Adrenal gland (tissue), 5 donors: ENCODE results near the gene NCOA6.

Experiments
- CTCF ChIP-seq, 6 experiments: fragments of 450-650 bp in 4 of 6; fragments of 200-600 bp in 2 of 6; sonication (generic) in 1 of 6; IDR thresholded peaks; 1 replicate in 5 of 6; 2 replicates in 1 of 6; pipeline versions ENCODE4 v1.5.1 to v1.8.0; 2016 to 2021; ENCODE audit warnings: antibody characterized with exemption in 6 of 6, mild to moderate bottlenecking in 2 of 6, moderate library complexity in 1 of 6
- POLR2A ChIP-seq, 2 donors: fragments of 450-650 bp; IDR thresholded peaks; one replicate each; pipeline ENCODE4 v1.6.1; 2017; ENCODE audit warnings: antibody characterized with exemption in 2 of 2, mild to moderate bottlenecking in 2 of 2, moderate library complexity in 1 of 2
- donor health status: DM: no; HTN: no; CAD: no.

GRCh38 chr20:34716921-34717229 lies 108.6 kb downstream of the NCOA6 start:
- no peak for TF ChIP-seq CTCF (IDR thresholded peaks at IDR 0.05)
- TF ChIP-seq POLR2A (IDR thresholded peaks at IDR 0.05), result no peak
